ENCODE measurements around the gene CHADL.

CHADL gene

GRCh38 chr22:41240377-41241132 is at the start of gene CHADL:
Gene CHADL (minus strand): TSS chr22:41240931. CDS start chr22:41240881, 50 bp downstream.
- no peak for TF ChIP-seq CTCF (IDR thresholded peaks at IDR 0.05; ENCODE audit: borderline replicate concordance, insufficient read depth, low read depth, low read length)

GRCh38 chr22:41289671-41290070 is 48.9 kb upstream of the CHADL start:
- H3K4me3 ChIP-seq (ENCODE audit: low read depth, low read length): no peak overlapping the region
- TF ChIP-seq CTCF (IDR thresholded peaks at IDR 0.05; ENCODE audit: borderline replicate concordance, insufficient read depth, low read depth, low read length): no peak

More at GRCh38 chr22:41240377-41241132, at the start of gene CHADL:
- H3K4me3 ChIP-seq (ENCODE audit: low read depth, low read length): no peak within 1 kb of the TSS

GRCh38 chr22:41288245-41288946 is 47.7 kb upstream of the CHADL start:
- no peak overlapping the region for H3K4me3 ChIP-seq (ENCODE audit: low read depth, low read length)
- no peak for TF ChIP-seq CTCF (IDR thresholded peaks at IDR 0.05; ENCODE audit: borderline replicate concordance, insufficient read depth, low read depth, low read length)

GRCh38 chr22:41286639-41287091 is 45.9 kb upstream of the CHADL start:
- H3K4me3 ChIP-seq (ENCODE audit: low read depth, low read length): peak overlapping the region; percentile 57
- TF ChIP-seq CTCF (IDR thresholded peaks at IDR 0.05; ENCODE audit: borderline replicate concordance, insufficient read depth, low read depth, low read length): no peak

- no peak for TF ChIP-seq CTCF (IDR thresholded peaks at IDR 0.05; ENCODE audit: borderline replicate concordance, insufficient read depth, low read depth, low read length)
- peak within 1 kb of the TSS; percentile 85 for H3K4me3 ChIP-seq (ENCODE audit: low read depth, low read length)
Observed at GRCh38 chr22:41285820-41286638, 45.3 kb upstream of the CHADL start, which contains the start of gene RANGAP1. Gene RANGAP1 (minus strand): TSS chr22:41286187. CDS start chr22:41281044, 5,143 bp downstream.

GRCh38 chr22:41285441-41285819 is 44.7 kb upstream of the CHADL start:
- no peak for TF ChIP-seq CTCF (IDR thresholded peaks at IDR 0.05; ENCODE audit: borderline replicate concordance, insufficient read depth, low read depth, low read length)
- H3K4me3 ChIP-seq (ENCODE audit: low read depth, low read length): peak overlapping the region; percentile 85

All from GM12875 (cell line).